Adrenal gland (tissue), 12 donors: ENCODE data around the gene WDR31. TPM values are rescaled to one million over a fixed set of nuclear protein-coding genes. Genes with fewer than 3 reads are reported as not detected.

Source experiments
- DNase-seq, 7 donors: peaks; one replicate each; pipeline ENCODE4 v3.0.0-alpha.2; 2019 to 2020
- H3K27ac ChIP-seq, 5 donors: fragments of 200-600 bp; sonication (generic) in 4 of 5; 1 replicate in 3 of 5; 2 replicates in 2 of 5; pipeline versions ENCODE4 v1.5.1 to v1.8.0; 2016 to 2020; ENCODE audit warnings: mild to moderate bottlenecking in 1 of 5
- H3K27me3 ChIP-seq: fragments of 200-600 bp; 2 replicates; pipeline ENCODE4 v1.8.0; 2021
- H3K36me3 ChIP-seq, 2 donors: fragments of 200-600 bp; replicated peaks in 1 of 2; 1 replicate in 1 of 2; 2 replicates in 1 of 2; pipeline versions ENCODE4 v1.5.1 to v1.8.0; 2018 to 2022
- H3K4me1 ChIP-seq, 2 donors: fragments of 200-600 bp; replicated peaks in 1 of 2; 1 replicate in 1 of 2; 2 replicates in 1 of 2; pipeline versions ENCODE4 v1.5.1 to v1.8.0; 2018 to 2021
- H3K4me3 ChIP-seq, 4 donors: fragments of 200-600 bp; sonication (generic) in 3 of 4; one replicate each; pipeline ENCODE4 v1.5.1; 2016 to 2018
- H3K9me3 ChIP-seq, 3 donors: fragments of 200-600 bp; sonication (generic) in 1 of 3; replicated peaks in 1 of 3; 1 replicate in 2 of 3; 2 replicates in 1 of 3; pipeline versions ENCODE4 v1.5.1 to v1.8.0; 2016 to 2021
- CTCF ChIP-seq, 6 experiments: fragments of 450-650 bp in 4 of 6; fragments of 200-600 bp in 2 of 6; sonication (generic) in 1 of 6; IDR thresholded peaks; 1 replicate in 5 of 6; 2 replicates in 1 of 6; pipeline versions ENCODE4 v1.5.1 to v1.8.0; 2016 to 2021; ENCODE audit warnings: antibody characterized with exemption in 6 of 6, mild to moderate bottlenecking in 2 of 6, moderate library complexity in 1 of 6
- POLR2A ChIP-seq, 2 donors: fragments of 450-650 bp; IDR thresholded peaks; one replicate each; pipeline ENCODE4 v1.6.1; 2017; ENCODE audit warnings: antibody characterized with exemption in 2 of 2, mild to moderate bottlenecking in 2 of 2, moderate library complexity in 1 of 2
- WGBS, 4 donors: extraction: QIAGEN DNeasy Blood & Tissue Kit in 2 of 4; methylation state at CpG; one replicate each; pipeline versions ENCODE4 v1.1.5 to v1.1.7; 2013 to 2017; 5-methylcytosine and 5-hydroxymethylcytosine counted together
- intact Hi-C, 2 donors: fragments of 100-400 bp; cut with DNase I; formaldehyde crosslinking; loops; one replicate each; pipeline versions ENCODE4 v1.14.1 to v1.15.0; 2022 to 2023
- polyA plus RNA-seq, 3 donors: library from polyadenylated mRNA; stranded (reverse); fragments of 200-250 nt in 2 of 3; fragments of 350-450 nt in 1 of 3; fragmentation: Illumina TruSeq in 1 of 3; extraction: RNeasy Lipid Tissue Mini Kit (QIAGEN cat#74804) in 1 of 3; gene quantifications; one replicate each; pipeline ENCODE4 v1.2.3, GENCODE V29; 2013 to 2014
- total RNA-seq, 9 donors: library from RNA; depleted of rRNA in 4 of 9; stranded (reverse); fragments of >200 nt in 4 of 9; fragments of 120-200 nt in 1 of 9; fragmentation: NEBNext Ultra II Directional in 1 of 9; extraction: Animal tissue kit (Norgen Biotek cat#: 25700) in 1 of 9; gene quantifications; one replicate each; pipeline versions ENCODE4 v1.1.0 to v1.2.4, GENCODE V29; 2013 to 2023
- donor health status: healthy with polysubstance abuse.
- donor health status: Bipolar disorder and iron deficiency.
- donor health status: DM: yes; HTN: yes; CAD: no.
- donor health status: DM: no; HTN: no; CAD: no.
- donor health status: DM: no; HTN: no; CAD: no.
- donor health status: DM: yes; HTN: yes; CAD: no.

Gene WDR31
- total and polyA plus RNA-seq, 12 donors, result 3.1 to 16.5 (median 7.5) TPM

GRCh38 chr9:113375057-113376023 is 35.3 kb upstream of the WDR31 start:
- H3K27me3 ChIP-seq, result no peaks in the 10 kb centered on the region
- peak overlapping the region in 2 of 4 donors; percentile 78 to 99 for H3K4me3 ChIP-seq
- DNase-seq, result peak; percentile 51 to 87 (median 82)
- WGBS, 4 donors, result 47 to 66% (median 60%) methylated on average over 6 of the region's 6 CpGs
- intact Hi-C loops, result no loop called here
- peak in 1 of 2 donors; percentile 67 for TF ChIP-seq POLR2A (IDR thresholded peaks at IDR 0.05)
- TF ChIP-seq CTCF (IDR thresholded peaks at IDR 0.05), result no peak
- H3K9me3 ChIP-seq, result no peaks in the 10 kb centered on the region
- peaks cover 0 to 25% of the 10 kb centered on the region in 2 donors for H3K36me3 ChIP-seq
- H3K27ac ChIP-seq, result peak overlapping the region; percentile 87 to 99 (median 91)
- peaks cover 31 to 36% of the 10 kb centered on the region in 2 donors for H3K4me1 ChIP-seq

- intact Hi-C loops, result no loop called here
- no peak for TF ChIP-seq CTCF (IDR thresholded peaks at IDR 0.05)
- no peak for TF ChIP-seq POLR2A (IDR thresholded peaks at IDR 0.05)
- peak in 2 of 7 donors; percentile 29 to 53 for DNase-seq
These were observed 33.8 kb upstream of the WDR31 start for GRCh38 chr9:113373676-113374392.

GRCh38 chr9:113373256-113373655 is 33.2 kb upstream of the WDR31 start:
- TF ChIP-seq CTCF (IDR thresholded peaks at IDR 0.05), result no peak
- TF ChIP-seq POLR2A (IDR thresholded peaks at IDR 0.05), result no peak
- no peaks in the 10 kb centered on the region for H3K27me3 ChIP-seq
- H3K4me1 ChIP-seq, result peaks cover 23 to 28% of the 10 kb centered on the region in 2 donors
- peaks cover 0 to 25% of the 10 kb centered on the region in 2 donors for H3K36me3 ChIP-seq
- no peak overlapping the region for H3K4me3 ChIP-seq
- DNase-seq, result no peak
- intact Hi-C loops, result no loop called here
- peak overlapping the region in 2 of 5 donors; percentile 36 to 68 for H3K27ac ChIP-seq
- no peaks in the 10 kb centered on the region for H3K9me3 ChIP-seq
- WGBS, 4 donors, result 69 to 75% (median 74%) methylated on average over 3 of the region's 3 CpGs

More at GRCh38 chr9:113373676-113374392, 33.8 kb upstream of the WDR31 start:
- peaks cover 26 to 31% of the 10 kb centered on the region in 2 donors for H3K4me1 ChIP-seq
- peaks cover 0 to 25% of the 10 kb centered on the region in 2 donors for H3K36me3 ChIP-seq
- H3K27ac ChIP-seq, result peak overlapping the region in 2 of 5 donors; percentile 36 to 68
- 66 to 80% (median 73%) methylated on average over 10 to 24 of the region's 24 CpGs for WGBS, 4 donors
- no peaks in the 10 kb centered on the region for H3K9me3 ChIP-seq
- no peak overlapping the region for H3K4me3 ChIP-seq
- no peaks in the 10 kb centered on the region for H3K27me3 ChIP-seq

- intact Hi-C loops, result no loop called here
- peaks cover 0 to 25% of the 10 kb centered on the region in 2 donors for H3K36me3 ChIP-seq
- H3K27me3 ChIP-seq, result no peaks in the 10 kb centered on the region
- H3K27ac ChIP-seq, result peak overlapping the region in 3 of 5 donors; percentile 14 to 45 (median 17)
- H3K9me3 ChIP-seq, result no peaks in the 10 kb centered on the region
- no peak overlapping the region for H3K4me3 ChIP-seq
- TF ChIP-seq POLR2A (IDR thresholded peaks at IDR 0.05) (no peak), CTCF (IDR thresholded peaks at IDR 0.05) (no peak)
- H3K4me1 ChIP-seq, result peaks cover 22 to 23% of the 10 kb centered on the region in 2 donors
- DNase-seq, result no peak
- 71 to 79% (median 74%) methylated on average over 4 to 5 of the region's 5 CpGs for WGBS, 4 donors
These were observed 32.0 kb upstream of the WDR31 start for GRCh38 chr9:113372059-113372458.
